Fibroblast of skin of left biceps (primary cell): ENCODE data around the gene ETHE1.
"Not testable (repeated sequence)": the region's sequence is repeated elsewhere in the genome, so short reads cannot be mapped to it uniquely, and the experiment has no call there.

Experiments used
- DNase-seq, 2 experiments: peaks; one replicate each; pipeline ENCODE4 v3.0.0-alpha.2; 2013; ENCODE audit warnings: low read depth in 2 of 2

The ETHE1 gene

GRCh38 chr19:43523696-43524095 is 3.3 kb downstream of the ETHE1 start:
- not testable (repeated sequence) for DNase-seq

GRCh38 chr19:43522929-43523328 is 4.1 kb downstream of the ETHE1 start:
- no peak for DNase-seq

GRCh38 chr19:43519436-43520088 is 7.4 kb downstream of the ETHE1 start:
- peak; percentile 79 to 80 for DNase-seq

- no peak for DNase-seq
Measured at GRCh38 chr19:43518051-43518450, 8.9 kb downstream of the ETHE1 start.

- DNase-seq: not testable (repeated sequence)
Measured at GRCh38 chr19:43512399-43512798, 14.6 kb downstream of the ETHE1 start.

GRCh38 chr19:43511324-43511723 is 15.7 kb downstream of the ETHE1 start:
- DNase-seq: no peak

- no peak for DNase-seq
Measured at GRCh38 chr19:43510713-43511112, 16.3 kb downstream of the ETHE1 start.

GRCh38 chr19:43507880-43508279 is 19.1 kb downstream of the ETHE1 start:
- no peak for DNase-seq

GRCh38 chr19:43506629-43507028 is 20.4 kb downstream of the ETHE1 start:
- DNase-seq: no peak

- no peak for DNase-seq
Measured at GRCh38 chr19:43505941-43506340, 21.1 kb downstream of the ETHE1 start.

GRCh38 chr19:43505186-43505456 is 21.9 kb downstream of the ETHE1 start:
- no peak for DNase-seq

GRCh38 chr19:43504426-43505185 is 22.4 kb downstream of the ETHE1 start, which contains the start of gene PHLDB3:
Gene PHLDB3 (minus strand): TSS chr19:43504746. CDS start chr19:43504118, 628 bp downstream.
- no peak for DNase-seq

GRCh38 chr19:43503501-43504425 is 23.2 kb downstream of the ETHE1 start:
- peak; percentile 55 to 63 for DNase-seq

- no peak for DNase-seq
Measured at GRCh38 chr19:43502419-43502976, 24.5 kb downstream of the ETHE1 start.

GRCh38 chr19:43501661-43502418 is 25.2 kb downstream of the ETHE1 start:
- DNase-seq: no peak

GRCh38 chr19:43499042-43499441 is 28.0 kb downstream of the ETHE1 start:
- DNase-seq: no peak

GRCh38 chr19:43498233-43498842 is 28.7 kb downstream of the ETHE1 start:
- DNase-seq: no peak

GRCh38 chr19:43496960-43497359 is 30.0 kb downstream of the ETHE1 start:
- DNase-seq: no peak

GRCh38 chr19:43495082-43495481 is 31.9 kb downstream of the ETHE1 start:
- DNase-seq: no peak

- DNase-seq: no peak
Measured at GRCh38 chr19:43490759-43491158, 36.2 kb downstream of the ETHE1 start.
